BE2C (cell line): ENCODE measurements around the gene CDKN2D.
"Not testable (repeated sequence)": the region's sequence is repeated elsewhere in the genome, so short reads cannot be mapped to it uniquely, and the experiment has no call there.

Experiments used
- DNase-seq: peaks from one replicate; pipeline ENCODE4 v3.0.0-alpha.2; 2020
- H3K27me3 ChIP-seq: fragments of 250-450 bp; sonication (Bioruptor Pico); 2 replicates; pipeline ENCODE4 v1.5.1; 2020; ENCODE audit warnings: mild to moderate bottlenecking
- H3K36me3 ChIP-seq: fragments of 250-450 bp; sonication (Bioruptor Pico); 2 replicates; pipeline ENCODE4 v1.5.1; 2020; ENCODE audit warnings: mild to moderate bottlenecking
- H3K4me1 ChIP-seq: fragments of 250-450 bp; sonication (Bioruptor Pico); 2 replicates; pipeline ENCODE4 v1.5.1; 2020
- H3K4me3 ChIP-seq: 2 replicates; pipeline ENCODE4 v1.5.1; 2011; ENCODE audit warnings: low read depth, low read length
- H3K9me3 ChIP-seq: fragments of 250-450 bp; sonication (Bioruptor Pico); 2 replicates; pipeline ENCODE4 v1.5.1; 2020
- TF ChIP-seq, protein P1 (sequence below): IDR thresholded peaks from 2 replicates; pipeline ENCODE4 v1.5.1; 2012; ENCODE audit warnings: mild to moderate bottlenecking, low read depth, low read length

Gene CDKN2D

DNA sequence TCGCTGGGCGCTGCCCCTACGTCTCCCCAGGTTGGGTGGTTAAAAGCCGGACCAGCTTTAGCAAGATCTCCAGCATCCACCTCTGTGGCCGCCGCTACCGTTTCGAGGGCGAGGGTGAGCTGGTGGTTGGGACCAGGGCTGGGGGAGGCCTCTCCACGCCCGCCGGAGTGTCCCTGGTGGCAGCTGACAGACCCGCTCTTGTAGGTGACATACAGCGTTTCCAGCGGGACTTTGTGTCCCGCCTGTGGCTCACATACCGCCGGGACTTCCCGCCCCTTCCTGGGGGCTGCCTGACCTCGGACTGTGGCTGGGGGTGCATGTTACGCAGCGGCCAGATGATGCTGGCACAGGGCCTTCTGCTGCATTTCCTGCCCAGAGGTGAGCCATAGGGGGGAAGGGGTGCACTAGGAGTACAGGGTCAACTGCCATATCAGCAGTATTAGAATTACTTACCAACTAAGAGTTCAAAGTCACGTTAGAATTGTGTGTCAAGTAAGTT, 24.0 kb downstream of the CDKN2D start:
- no peaks in the 10 kb centered on the region for H3K4me1 ChIP-seq
- H3K4me3 ChIP-seq, result peak overlapping the region; percentile 81
- peaks cover 5% of the 10 kb centered on the region; the same call in 1 of the 2 replicates for H3K27me3 ChIP-seq
- H3K36me3 ChIP-seq, result peaks cover 23% of the 10 kb centered on the region
- TF ChIP-seq, protein P1, sequence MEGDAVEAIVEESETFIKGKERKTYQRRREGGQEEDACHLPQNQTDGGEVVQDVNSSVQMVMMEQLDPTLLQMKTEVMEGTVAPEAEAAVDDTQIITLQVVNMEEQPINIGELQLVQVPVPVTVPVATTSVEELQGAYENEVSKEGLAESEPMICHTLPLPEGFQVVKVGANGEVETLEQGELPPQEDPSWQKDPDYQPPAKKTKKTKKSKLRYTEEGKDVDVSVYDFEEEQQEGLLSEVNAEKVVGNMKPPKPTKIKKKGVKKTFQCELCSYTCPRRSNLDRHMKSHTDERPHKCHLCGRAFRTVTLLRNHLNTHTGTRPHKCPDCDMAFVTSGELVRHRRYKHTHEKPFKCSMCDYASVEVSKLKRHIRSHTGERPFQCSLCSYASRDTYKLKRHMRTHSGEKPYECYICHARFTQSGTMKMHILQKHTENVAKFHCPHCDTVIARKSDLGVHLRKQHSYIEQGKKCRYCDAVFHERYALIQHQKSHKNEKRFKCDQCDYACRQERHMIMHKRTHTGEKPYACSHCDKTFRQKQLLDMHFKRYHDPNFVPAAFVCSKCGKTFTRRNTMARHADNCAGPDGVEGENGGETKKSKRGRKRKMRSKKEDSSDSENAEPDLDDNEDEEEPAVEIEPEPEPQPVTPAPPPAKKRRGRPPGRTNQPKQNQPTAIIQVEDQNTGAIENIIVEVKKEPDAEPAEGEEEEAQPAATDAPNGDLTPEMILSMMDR, result no peak
- no peaks in the 10 kb centered on the region for H3K9me3 ChIP-seq
- DNase-seq, result no peak

DNA sequence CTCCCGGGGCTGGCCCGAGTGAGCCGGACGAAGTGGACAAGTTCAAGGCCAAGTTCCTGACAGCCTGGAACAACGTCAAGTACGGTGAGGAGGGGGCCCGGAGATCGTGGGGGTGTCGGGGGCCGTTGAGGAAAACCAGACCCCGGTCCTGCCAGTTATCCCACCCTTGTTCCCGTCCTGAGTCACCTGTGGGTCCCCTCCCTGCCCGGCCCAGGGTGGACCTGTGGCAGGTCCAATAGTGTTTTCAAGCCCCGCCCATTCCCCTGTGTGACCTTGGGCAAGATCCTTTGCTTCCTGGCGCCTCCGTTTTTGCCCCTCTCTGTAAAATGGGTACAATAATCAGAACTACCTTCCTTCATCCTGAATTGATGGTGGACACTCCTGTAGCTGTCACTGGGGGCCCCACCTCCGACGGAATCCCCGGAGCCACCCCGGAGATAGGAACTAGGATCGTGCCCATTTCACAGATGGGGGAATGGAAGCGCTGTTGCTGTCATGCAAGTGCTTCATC, 24.5 kb downstream of the CDKN2D start:
- DNase-seq, result peak; percentile 36

DNA sequence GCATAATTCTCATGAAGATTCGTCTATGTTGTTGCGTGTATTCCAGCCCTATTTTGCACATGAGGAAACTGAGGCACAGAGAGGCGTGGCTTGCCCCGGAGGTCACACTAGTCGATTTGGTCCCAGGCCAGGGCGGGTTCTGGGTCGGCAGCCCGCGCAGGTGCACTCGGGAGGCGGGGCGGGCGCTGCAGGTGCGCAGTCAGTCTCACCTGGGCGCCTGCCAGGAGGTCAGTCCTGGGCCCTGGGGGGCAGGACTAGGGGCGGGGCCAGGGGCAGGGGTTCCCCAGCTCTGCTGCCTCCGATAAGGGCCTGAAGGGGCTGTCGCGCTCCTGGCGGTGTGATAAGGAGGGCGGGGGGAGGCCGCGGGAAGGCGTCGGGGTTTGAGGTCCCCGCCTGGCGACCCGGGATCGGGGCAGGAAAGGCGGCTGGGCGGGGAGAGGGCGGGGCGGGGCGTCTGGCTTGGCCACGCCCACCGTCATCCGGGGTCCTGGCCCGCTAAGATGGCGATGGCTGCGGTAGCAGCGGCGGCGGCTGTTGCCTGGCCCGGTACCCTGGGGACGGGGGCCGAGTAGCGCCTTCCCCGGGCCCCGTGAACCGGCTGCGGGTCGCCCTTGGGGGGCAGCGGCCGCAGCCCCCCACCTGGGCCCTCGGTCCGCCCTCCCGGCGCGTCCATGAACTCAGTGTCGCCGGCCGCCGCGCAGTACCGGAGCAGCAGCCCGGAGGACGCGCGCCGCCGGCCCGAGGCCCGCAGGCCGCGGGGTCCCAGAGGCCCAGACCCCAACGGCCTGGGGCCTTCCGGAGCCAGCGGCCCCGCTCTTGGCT, 25.1 kb downstream of the CDKN2D start, which contains the start of gene ATG4D:
Gene ATG4D (plus strand): TSS at position 485 of the 822 bp plus-strand sequence. CDS start 187 bp downstream, at position 672.
- peak within 1 kb of the TSS; percentile 81 for H3K4me3 ChIP-seq
- TF ChIP-seq, protein P1, result no peak
- DNase-seq, result peak; percentile 87
- H3K27me3 ChIP-seq, result peaks cover 12% of the 10 kb centered on the region
- H3K36me3 ChIP-seq, result peaks cover 14% of the 10 kb centered on the region
- H3K9me3 ChIP-seq, result no peaks in the 10 kb centered on the region
- H3K4me1 ChIP-seq, result no peaks in the 10 kb centered on the region

More for the DNA sequence above, 24.5 kb downstream of the CDKN2D start:
- TF ChIP-seq, protein P1, result no peak
- Histone ChIP-seq H3K4me3 (peak overlapping the region; percentile 81), H3K36me3 (peaks cover 19% of the 10 kb centered on the region), H3K9me3 (no peaks in the 10 kb centered on the region), H3K27me3 (peaks cover 5% of the 10 kb centered on the region), H3K4me1 (no peaks in the 10 kb centered on the region)

DNA sequence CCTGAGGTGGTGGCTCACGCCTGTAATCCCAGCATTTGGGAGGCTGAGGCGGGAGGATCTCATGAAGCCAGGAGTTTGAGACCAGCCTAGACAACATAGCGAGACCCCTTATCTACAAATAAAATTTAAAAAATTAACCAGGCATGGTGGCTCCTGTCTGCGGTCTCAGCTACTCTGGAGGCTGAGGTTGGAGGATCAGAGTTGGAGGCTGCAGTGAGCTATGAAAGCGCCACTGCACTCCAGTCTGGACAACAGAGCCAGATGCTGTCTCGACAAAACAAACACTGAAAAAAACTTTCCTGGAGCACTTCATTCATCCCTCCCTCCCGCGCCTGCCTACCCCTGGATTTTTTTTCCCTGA, 25.7 kb downstream of the CDKN2D start:
- TF ChIP-seq, protein P1, result no peak
- Histone ChIP-seq H3K4me1 (no peaks in the 10 kb centered on the region), H3K36me3 (peaks cover 9% of the 10 kb centered on the region), H3K4me3 (peak overlapping the region; percentile 81), H3K27me3 (peaks cover 17% of the 10 kb centered on the region), H3K9me3 (no peaks in the 10 kb centered on the region)
- DNase-seq, result no peak

DNA sequence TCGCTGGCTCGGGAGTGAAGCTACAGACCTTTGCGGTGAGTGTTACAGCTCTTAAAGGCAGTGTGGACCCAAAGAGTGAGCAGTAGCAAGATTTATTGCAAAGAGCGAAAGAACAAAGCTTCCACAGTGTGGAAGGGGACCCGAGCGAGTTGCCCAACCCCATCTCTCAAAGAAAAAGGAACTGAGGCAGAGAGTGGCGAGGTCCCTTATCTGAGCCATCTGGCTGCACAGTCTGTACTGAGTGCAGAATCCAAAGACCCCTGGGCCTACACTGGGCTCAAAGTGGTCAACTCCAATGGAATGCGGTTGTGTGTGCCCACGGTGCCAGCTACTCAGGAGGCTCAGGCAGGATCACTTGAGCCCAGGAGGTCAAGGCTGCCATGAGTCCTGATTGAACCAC, 29.8 kb downstream of the CDKN2D start:
- H3K4me3 ChIP-seq, H3K36me3 ChIP-seq, H3K9me3 ChIP-seq, H3K4me1 ChIP-seq, DNase-seq: not testable (repeated sequence)
- H3K27me3 ChIP-seq, result peaks cover 41% of the 10 kb centered on the region

DNA sequence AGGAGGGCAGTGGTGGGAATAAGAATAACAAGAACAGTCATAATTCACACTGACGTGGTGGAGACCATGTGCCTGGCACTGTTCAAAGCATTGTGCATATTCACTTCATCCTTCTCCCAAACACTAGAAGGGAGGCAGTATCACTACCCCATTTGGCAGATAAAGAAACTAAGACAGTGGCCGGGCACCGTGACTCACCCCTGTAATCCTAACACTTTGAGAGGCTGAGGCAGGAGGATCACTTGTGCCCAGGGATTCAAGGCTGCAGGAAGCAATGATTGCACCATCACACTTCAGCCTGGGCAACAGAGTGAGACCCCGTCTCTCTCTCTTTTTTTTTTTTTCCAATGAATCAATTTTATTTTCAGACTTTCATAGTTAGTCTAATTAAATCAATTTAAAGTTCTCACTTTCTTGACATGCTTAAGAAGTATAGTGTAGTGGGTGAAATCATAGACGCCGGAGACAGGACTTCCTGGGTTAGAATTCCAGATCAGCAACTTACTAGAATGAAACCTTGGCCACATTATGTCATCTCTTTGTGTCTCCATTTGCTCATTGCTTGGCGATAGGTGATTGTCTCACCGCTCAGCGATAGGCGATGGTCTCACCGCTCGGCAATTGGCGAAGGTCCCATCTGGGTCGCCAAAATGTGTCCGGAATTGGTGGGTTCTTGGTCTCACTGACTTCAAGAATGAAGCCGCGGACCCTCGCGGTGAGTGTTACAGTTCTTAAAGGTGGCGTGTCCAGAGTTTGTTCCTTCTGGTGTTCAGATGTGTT, 30.4 kb downstream of the CDKN2D start:
- TF ChIP-seq, protein P1, result no peak
- H3K4me1 ChIP-seq, result no peaks in the 10 kb centered on the region
- H3K9me3 ChIP-seq, result no peaks in the 10 kb centered on the region
- no peaks in the 10 kb centered on the region for H3K36me3 ChIP-seq
- DNase-seq, result no peak
- peaks cover 41% of the 10 kb centered on the region for H3K27me3 ChIP-seq
- no peak overlapping the region for H3K4me3 ChIP-seq
